Uterus (tissue), 4 donors: ENCODE results near the gene COG2. TPM values are rescaled to one million over a fixed set of nuclear protein-coding genes. Genes with fewer than 3 reads are reported as not detected.

ENCODE experiments used
- DNase-seq, 2 donors: peaks; one replicate each; pipeline ENCODE4 v3.0.0-alpha.2; 2019 to 2020
- H3K27ac ChIP-seq, 2 donors: fragments of 200-600 bp; sonication (generic); 1 replicate in 1 of 2; 2 replicates in 1 of 2; pipeline ENCODE4 v1.5.1; 2016 to 2018
- H3K27me3 ChIP-seq, 2 donors: fragments of 200-600 bp; sonication (generic); one replicate each; pipeline ENCODE4 v1.5.1; 2018 to 2019; ENCODE audit warnings: control low read depth in 1 of 2
- H3K36me3 ChIP-seq, 2 donors: fragments of 200-600 bp; sonication (generic); one replicate each; pipeline ENCODE4 v1.5.1; 2019; ENCODE audit warnings: control low read depth in 1 of 2
- H3K4me1 ChIP-seq, 2 donors: fragments of 200-600 bp; sonication (generic); one replicate each; pipeline ENCODE4 v1.5.1; 2018 to 2019; ENCODE audit warnings: control low read depth in 1 of 2
- H3K4me3 ChIP-seq, 2 donors: fragments of 200-600 bp; sonication (generic); 1 replicate in 1 of 2; 2 replicates in 1 of 2; pipeline ENCODE4 v1.5.1; 2018 to 2019; ENCODE audit warnings: mild to moderate bottlenecking in 1 of 2
- H3K9me3 ChIP-seq, 2 donors: fragments of 200-600 bp; sonication (generic); one replicate each; pipeline ENCODE4 v1.5.1; 2019; ENCODE audit warnings: control low read depth in 1 of 2
- POLR2A ChIP-seq, 2 donors: fragments of 450-650 bp; IDR thresholded peaks; one replicate each; pipeline ENCODE4 v1.6.1; 2016; ENCODE audit warnings: antibody characterized with exemption in 2 of 2, mild to moderate bottlenecking in 1 of 2, moderate library complexity in 1 of 2
- intact Hi-C: fragments of 100-400 bp; cut with DNase I; formaldehyde crosslinking; loops from one replicate; pipeline ENCODE4 v1.15.1; 2023; ENCODE audit warnings: low total_unique reads
- total RNA-seq, 4 donors: library from RNA; depleted of rRNA in 3 of 4; stranded (reverse); fragments of >200 nt in 3 of 4; gene quantifications; one replicate each; pipeline versions ENCODE4 v1.1.0 to v1.2.4, GENCODE V29; 2014 to 2023
- TF ChIP-seq, protein P1 (sequence below), 4 experiments: fragments of 200-600 bp in 2 of 4; fragments of 450-650 bp in 2 of 4; sonication (generic) in 2 of 4; IDR thresholded peaks; one replicate each; pipeline ENCODE4 v1.5.1; 2016 to 2019; ENCODE audit warnings: antibody characterized with exemption in 4 of 4, mild to moderate bottlenecking in 2 of 4, moderate library complexity in 1 of 4
- donor health status: DM: yes; HTN: yes; CAD: no.

The COG2 gene
- total RNA-seq, 4 donors from 2014 or later = 10.0 to 32.3 (median 18.5) TPM

DNA sequence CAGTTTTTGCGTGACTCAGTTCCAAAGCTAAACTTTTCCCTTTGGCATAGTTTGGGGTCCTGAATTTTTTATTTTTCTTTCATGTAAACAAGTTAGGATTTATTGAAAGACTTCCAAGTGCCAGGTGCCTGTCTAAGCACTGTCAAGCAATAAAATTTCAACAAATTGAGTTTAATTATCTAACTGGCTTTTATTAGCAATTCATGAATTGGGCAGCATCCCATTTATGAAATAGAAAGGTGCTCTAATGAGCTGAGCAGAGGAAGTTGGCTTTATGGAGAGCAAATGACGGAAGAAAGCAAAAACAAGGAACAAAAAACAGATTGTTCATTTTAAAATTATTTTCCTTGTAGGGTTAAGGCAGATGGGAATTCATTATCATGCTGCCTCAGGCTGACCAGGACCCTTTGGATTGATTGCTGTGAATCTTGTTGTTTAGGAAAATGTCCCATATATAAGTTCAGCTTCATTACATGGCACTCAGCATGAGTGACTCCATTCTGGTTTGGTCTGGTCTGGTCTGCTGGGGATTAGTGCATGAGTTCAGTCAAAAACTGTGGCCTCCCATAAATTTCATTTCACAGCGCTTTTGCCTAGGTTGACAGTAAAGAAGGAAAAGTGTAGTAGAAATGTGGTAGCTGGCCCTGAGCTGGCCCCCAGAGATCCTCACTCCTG, 21.5 kb upstream of the COG2 start:
- H3K4me1 ChIP-seq = no peaks in the 10 kb centered on the region
- intact Hi-C loops = no loop called here
- no peak overlapping the region for H3K27ac ChIP-seq
- DNase-seq = no peak
- no peaks in the 10 kb centered on the region for H3K36me3 ChIP-seq
- H3K4me3 ChIP-seq = no peak overlapping the region
- no peaks in the 10 kb centered on the region for H3K27me3 ChIP-seq
- H3K9me3 ChIP-seq = no peaks in the 10 kb centered on the region
- TF ChIP-seq POLR2A (IDR thresholded peaks at IDR 0.05) = no peak
- TF ChIP-seq, protein P1, sequence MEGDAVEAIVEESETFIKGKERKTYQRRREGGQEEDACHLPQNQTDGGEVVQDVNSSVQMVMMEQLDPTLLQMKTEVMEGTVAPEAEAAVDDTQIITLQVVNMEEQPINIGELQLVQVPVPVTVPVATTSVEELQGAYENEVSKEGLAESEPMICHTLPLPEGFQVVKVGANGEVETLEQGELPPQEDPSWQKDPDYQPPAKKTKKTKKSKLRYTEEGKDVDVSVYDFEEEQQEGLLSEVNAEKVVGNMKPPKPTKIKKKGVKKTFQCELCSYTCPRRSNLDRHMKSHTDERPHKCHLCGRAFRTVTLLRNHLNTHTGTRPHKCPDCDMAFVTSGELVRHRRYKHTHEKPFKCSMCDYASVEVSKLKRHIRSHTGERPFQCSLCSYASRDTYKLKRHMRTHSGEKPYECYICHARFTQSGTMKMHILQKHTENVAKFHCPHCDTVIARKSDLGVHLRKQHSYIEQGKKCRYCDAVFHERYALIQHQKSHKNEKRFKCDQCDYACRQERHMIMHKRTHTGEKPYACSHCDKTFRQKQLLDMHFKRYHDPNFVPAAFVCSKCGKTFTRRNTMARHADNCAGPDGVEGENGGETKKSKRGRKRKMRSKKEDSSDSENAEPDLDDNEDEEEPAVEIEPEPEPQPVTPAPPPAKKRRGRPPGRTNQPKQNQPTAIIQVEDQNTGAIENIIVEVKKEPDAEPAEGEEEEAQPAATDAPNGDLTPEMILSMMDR (IDR thresholded peaks at IDR 0.05) = no peak

- Histone ChIP-seq H3K27me3 (no peaks in the 10 kb centered on the region), H3K27ac (no peak overlapping the region), H3K4me1 (no peaks in the 10 kb centered on the region), H3K4me3 (no peak overlapping the region), H3K9me3 (no peaks in the 10 kb centered on the region), H3K36me3 (no peaks in the 10 kb centered on the region)
- no peak for DNase-seq
- intact Hi-C loops = no loop called here
- TF ChIP-seq POLR2A (IDR thresholded peaks at IDR 0.05) = no peak
- TF ChIP-seq, protein P1 (IDR thresholded peaks at IDR 0.05) = no peak
These were observed 20.8 kb upstream of the COG2 start for GRCh38 chr1:230621324-230622030.

GRCh38 chr1:230622151-230622550, 20.1 kb upstream of the COG2 start:
- intact Hi-C loops = no loop called here
- no peaks in the 10 kb centered on the region for H3K36me3 ChIP-seq
- no peak overlapping the region for H3K27ac ChIP-seq
- no peak for TF ChIP-seq POLR2A (IDR thresholded peaks at IDR 0.05)
- TF ChIP-seq, protein P1 (IDR thresholded peaks at IDR 0.05) = no peak
- H3K27me3 ChIP-seq = no peaks in the 10 kb centered on the region
- no peaks in the 10 kb centered on the region for H3K9me3 ChIP-seq
- no peak for DNase-seq
- H3K4me1 ChIP-seq = no peaks in the 10 kb centered on the region
- H3K4me3 ChIP-seq = no peak overlapping the region

DNA sequence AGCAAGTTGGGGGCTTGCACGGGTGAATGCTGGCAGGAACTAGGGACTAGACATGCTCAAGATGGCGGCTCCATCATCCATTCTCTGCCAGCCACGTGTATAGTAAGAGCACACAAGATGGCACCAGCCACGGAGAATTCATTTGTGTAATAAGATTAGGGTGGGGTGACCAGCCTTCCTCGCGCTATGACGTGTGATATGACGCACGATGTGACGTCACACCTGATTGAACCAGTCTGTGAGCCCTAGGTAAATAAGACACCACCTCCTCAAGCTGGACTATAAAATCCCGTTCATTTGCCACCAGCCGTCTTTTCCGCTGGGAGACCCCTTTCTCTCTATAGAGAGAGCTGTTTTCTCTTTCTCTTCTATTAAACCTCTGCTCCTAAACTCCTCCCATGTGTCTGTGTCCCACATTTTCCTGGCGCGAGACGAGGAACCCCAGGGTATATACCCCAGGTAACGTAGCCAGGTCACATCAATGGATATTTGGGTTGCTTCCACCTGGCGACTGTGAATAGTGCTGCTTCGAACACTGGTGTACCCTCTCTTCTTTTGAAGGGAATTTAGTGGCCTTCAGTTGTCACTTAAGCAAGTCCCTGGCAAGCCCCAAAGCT, 18.1 kb upstream of the COG2 start:
- Histone ChIP-seq H3K27me3 (no peaks in the 10 kb centered on the region), H3K9me3 (no peaks in the 10 kb centered on the region), H3K4me3 (no peak overlapping the region), H3K27ac (no peak overlapping the region), H3K36me3 (no peaks in the 10 kb centered on the region), H3K4me1 (no peaks in the 10 kb centered on the region)
- no peak for TF ChIP-seq POLR2A (IDR thresholded peaks at IDR 0.05)
- TF ChIP-seq, protein P1 (IDR thresholded peaks at IDR 0.05) = no peak
- DNase-seq = no peak
- intact Hi-C loops = no loop called here

DNA sequence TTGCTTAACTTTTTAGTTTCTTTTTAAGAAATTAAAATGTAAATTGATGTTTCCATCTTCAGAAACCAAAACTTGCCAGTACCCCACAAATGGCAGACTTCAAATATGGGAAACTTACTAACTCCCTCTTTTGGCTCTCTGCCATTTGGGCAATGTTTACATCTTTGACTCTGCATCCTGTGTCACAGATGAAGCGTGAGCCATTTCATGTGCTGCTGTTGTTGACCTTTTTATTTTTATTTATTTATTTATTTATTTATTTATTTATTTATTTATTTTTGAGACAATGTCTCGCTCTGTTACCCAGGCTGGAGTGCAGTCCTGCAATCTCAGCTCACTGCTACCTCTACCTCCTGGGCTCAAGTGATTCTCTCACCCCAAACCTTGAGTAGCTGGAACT, 16.0 kb upstream of the COG2 start:
- TF ChIP-seq, protein P1 (IDR thresholded peaks at IDR 0.05) = no peak
- no peak for TF ChIP-seq POLR2A (IDR thresholded peaks at IDR 0.05)
- Histone ChIP-seq H3K9me3 (no peaks in the 10 kb centered on the region), H3K27me3 (no peaks in the 10 kb centered on the region), H3K4me1 (no peaks in the 10 kb centered on the region), H3K4me3 (no peak overlapping the region), H3K27ac (no peak overlapping the region), H3K36me3 (no peaks in the 10 kb centered on the region)
- intact Hi-C loops = no loop called here
- DNase-seq = no peak
